COLO668 (cell line): ENCODE measurements around the gene WRAP73.

Source experiments
- DNase-seq: peaks from one replicate; lab custom pipeline; 2025; ENCODE audit not compliant: unreplicated experiment; lab: John Stamatoyannopoulos, UW

The WRAP73 gene

DNA sequence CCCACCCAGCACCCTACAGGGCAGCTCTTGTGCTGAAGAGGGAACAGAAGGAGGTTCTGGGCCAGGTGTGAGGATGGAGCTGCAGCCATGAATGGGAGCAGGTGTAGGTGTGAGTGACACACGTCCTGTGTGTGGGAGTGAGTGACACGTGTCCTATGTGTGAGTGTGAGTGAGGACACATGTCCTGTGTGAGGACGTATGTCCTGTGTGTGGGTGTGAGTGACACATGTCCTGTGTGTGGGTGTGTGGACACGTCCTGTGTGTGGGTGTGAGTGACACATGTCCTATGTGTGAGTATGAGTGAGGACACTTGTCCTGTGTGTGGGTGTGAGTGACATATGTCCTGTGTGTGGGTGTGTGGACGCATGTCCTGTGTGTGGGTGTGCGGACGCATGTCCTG, 65.0 kb downstream of the WRAP73 start:
- no peak for DNase-seq

DNA sequence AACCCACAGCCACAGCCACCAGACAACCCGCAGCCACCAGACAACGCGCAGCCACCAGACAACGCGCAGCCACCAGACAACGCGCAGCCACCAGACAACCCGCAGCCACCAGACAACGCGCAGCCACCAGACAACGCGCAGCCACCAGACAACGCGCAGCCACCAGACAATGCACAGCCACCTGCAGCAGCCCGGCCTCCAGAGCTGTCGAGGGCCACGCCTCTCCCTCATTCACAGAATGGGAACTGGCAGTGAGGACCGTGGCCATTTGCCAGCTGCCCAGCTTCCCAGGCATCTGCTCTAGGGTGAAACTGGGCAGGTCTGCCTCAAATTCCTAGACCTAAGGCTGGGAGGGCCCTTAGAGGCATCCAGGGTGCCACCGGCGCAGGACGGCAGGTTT, 66.2 kb downstream of the WRAP73 start:
- DNase-seq: peak; percentile 31

DNA sequence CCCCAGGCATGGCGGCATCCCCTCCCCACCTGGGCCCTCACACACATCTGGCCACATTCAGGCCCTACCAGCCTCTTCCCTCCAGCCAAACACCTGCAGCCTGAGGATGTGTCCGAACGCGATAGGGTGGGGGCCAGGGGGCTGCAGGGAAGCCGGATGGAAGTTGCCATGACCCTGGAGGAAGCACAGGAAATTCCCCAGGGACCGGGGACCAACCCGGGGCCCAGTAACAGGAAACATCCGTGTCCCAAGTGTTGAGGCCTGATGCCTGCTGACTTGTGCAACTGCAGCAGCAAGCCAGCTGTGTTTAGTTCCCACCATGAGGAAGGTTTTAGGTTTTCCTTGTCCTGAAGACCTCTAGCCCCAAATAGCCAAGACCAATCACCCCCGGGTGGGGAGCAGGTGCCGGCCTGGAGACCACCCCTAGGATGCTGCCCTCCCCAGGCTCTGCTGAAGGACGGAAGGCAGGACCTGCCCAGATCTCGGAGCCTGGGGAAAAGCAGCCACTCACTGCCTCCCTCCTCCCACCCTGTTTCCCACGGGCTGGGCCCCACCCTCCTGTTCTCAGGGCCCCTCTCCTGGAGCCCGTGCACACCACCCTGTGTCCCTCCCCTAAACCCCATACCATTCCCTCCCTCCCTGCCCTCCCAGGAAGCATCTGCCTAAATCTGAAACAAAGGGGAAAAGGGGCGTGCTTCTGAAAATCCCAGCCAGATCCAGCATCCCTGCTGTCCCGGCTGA, 68.4 kb downstream of the WRAP73 start:
- DNase-seq: no peak
